Measurements from ENCODE around the gene PTK7.

Gene PTK7

GRCh38 chr6:43146261-43146660 is 70.1 kb downstream of the PTK7 start:
- no peak for DNase-seq (ENCODE audit: extremely low spot score)
- TF ChIP-seq ZNF384 (IDR thresholded peaks at IDR 0.05) (no peak), NFRKB (IDR thresholded peaks at IDR 0.05) (no peak), FOXK2 (IDR thresholded peaks at IDR 0.05) (no peak), FOXM1 (IDR thresholded peaks at IDR 0.05; ENCODE audit: borderline replicate concordance) (no peak), TARDBP (IDR thresholded peaks at IDR 0.05) (no peak), SUZ12 (IDR thresholded peaks at IDR 0.05) (no peak), SP1 (IDR thresholded peaks at IDR 0.05) (no peak), LEF1 (IDR thresholded peaks at IDR 0.05; ENCODE audit: borderline replicate concordance) (no peak), ELF4 (IDR thresholded peaks at IDR 0.05) (no peak), BHLHE40 (IDR thresholded peaks at IDR 0.05; ENCODE audit: borderline replicate concordance) (no peak)
- ChIA-PET CTCF (no interaction called here), POLR2A (no interaction called here)

- TF ChIP-seq PKNOX1 (IDR thresholded peaks at IDR 0.05) (no peak), BHLHE40 (IDR thresholded peaks at IDR 0.05; ENCODE audit: borderline replicate concordance) (no peak), LEF1 (IDR thresholded peaks at IDR 0.05; ENCODE audit: borderline replicate concordance) (no peak), L3MBTL2 (conservative IDR thresholded peaks at IDR 0.05) (no peak), FOXM1 (IDR thresholded peaks at IDR 0.05; ENCODE audit: borderline replicate concordance) (no peak), NFRKB (IDR thresholded peaks at IDR 0.05) (no peak), ARNT (IDR thresholded peaks at IDR 0.05) (no peak), TARDBP (IDR thresholded peaks at IDR 0.05) (no peak), FOXK2 (IDR thresholded peaks at IDR 0.05) (no peak), ZNF384 (IDR thresholded peaks at IDR 0.05) (no peak)
- no peak for DNase-seq (ENCODE audit: extremely low spot score)
- ChIA-PET POLR2A (interaction anchor here (0.8 to 1.3 kb wide), 2 partner anchors 88 to 93 kb away, joined by 3 to 4 read pairs; partner anchors contain the start of genes CUL7, KLC4 and MRPL2), CTCF (interaction anchor here (0.8 kb wide), 1 partner anchor 70 kb away, joined by 3 read pairs; no protein-coding TSS in a partner anchor)
Measured at GRCh38 chr6:43146709-43147688, 70.9 kb downstream of the PTK7 start.

GRCh38 chr6:43147691-43148477 is 71.8 kb downstream of the PTK7 start:
- ChIA-PET POLR2A (interaction anchor here (0.8 to 1.3 kb wide), 2 partner anchors 89 to 94 kb away, joined by 3 to 4 read pairs; partner anchors contain the start of genes CUL7, KLC4 and MRPL2), CTCF (interaction anchor here (0.8 kb wide), 1 partner anchor 70 kb away, joined by 3 read pairs; no protein-coding TSS in a partner anchor)
- no peak for TF ChIP-seq ZNF384 (IDR thresholded peaks at IDR 0.05)
- no peak for TF ChIP-seq FOXK2 (IDR thresholded peaks at IDR 0.05)
- TF ChIP-seq BHLHE40 (IDR thresholded peaks at IDR 0.05; ENCODE audit: borderline replicate concordance) = no peak
- no peak for TF ChIP-seq CTBP1 (IDR thresholded peaks at IDR 0.05; ENCODE audit: borderline replicate concordance)
- no peak for TF ChIP-seq ARNT (IDR thresholded peaks at IDR 0.05)
- TF ChIP-seq L3MBTL2 (conservative IDR thresholded peaks at IDR 0.05) = no peak
- no peak for TF ChIP-seq SP1 (IDR thresholded peaks at IDR 0.05)
- no peak for TF ChIP-seq SUZ12 (IDR thresholded peaks at IDR 0.05)
- TF ChIP-seq HDGF (IDR thresholded peaks at IDR 0.05; ENCODE audit: borderline replicate concordance) = no peak
- TF ChIP-seq NFRKB (IDR thresholded peaks at IDR 0.05) = no peak
- TF ChIP-seq FOXM1 (IDR thresholded peaks at IDR 0.05; ENCODE audit: borderline replicate concordance) = no peak
- no peak for TF ChIP-seq TARDBP (IDR thresholded peaks at IDR 0.05)
- no peak for TF ChIP-seq ELF4 (IDR thresholded peaks at IDR 0.05)
- TF ChIP-seq PKNOX1 (IDR thresholded peaks at IDR 0.05) = no peak
- no peak for TF ChIP-seq FOXA1 (IDR thresholded peaks at IDR 0.05)
- DNase-seq (ENCODE audit: extremely low spot score) = no peak

- no peak for TF ChIP-seq BHLHE40 (IDR thresholded peaks at IDR 0.05; ENCODE audit: borderline replicate concordance)
- TF ChIP-seq FOXK2 (IDR thresholded peaks at IDR 0.05) = no peak
- TF ChIP-seq NFRKB (IDR thresholded peaks at IDR 0.05) = no peak
- no peak for TF ChIP-seq TARDBP (IDR thresholded peaks at IDR 0.05)
- no peak for TF ChIP-seq L3MBTL2 (conservative IDR thresholded peaks at IDR 0.05)
- TF ChIP-seq FOXA1 (IDR thresholded peaks at IDR 0.05) = no peak
- TF ChIP-seq SUZ12 (IDR thresholded peaks at IDR 0.05) = no peak
- no peak for TF ChIP-seq SP1 (IDR thresholded peaks at IDR 0.05)
- TF ChIP-seq LEF1 (IDR thresholded peaks at IDR 0.05; ENCODE audit: borderline replicate concordance) = no peak
- no peak for TF ChIP-seq FOXM1 (IDR thresholded peaks at IDR 0.05; ENCODE audit: borderline replicate concordance)
- TF ChIP-seq PKNOX1 (IDR thresholded peaks at IDR 0.05) = no peak
- TF ChIP-seq ZNF384 (IDR thresholded peaks at IDR 0.05) = no peak
- TF ChIP-seq ELF4 (IDR thresholded peaks at IDR 0.05) = no peak
- no peak for TF ChIP-seq HDGF (IDR thresholded peaks at IDR 0.05; ENCODE audit: borderline replicate concordance)
- CTCF ChIA-PET = interaction anchor here (0.5 to 0.6 kb wide), 2 partner anchors 59 to 89 kb away, joined by 3 read pairs; no protein-coding TSS in a partner anchor
Measured at GRCh38 chr6:43149265-43149664, 73.2 kb downstream of the PTK7 start.

More at GRCh38 chr6:43149265-43149664, 73.2 kb downstream of the PTK7 start:
- no peak for DNase-seq (ENCODE audit: extremely low spot score)
- POLR2A ChIA-PET = interaction anchor here (1.1 to 1.4 kb wide), 2 partner anchors 21 to 95 kb away, joined by 3 to 4 read pairs; partner anchors contain the start of gene CUL7

Data from HEK293T (cell line).